HCT116 (cell line): Measurements from ENCODE around the gene AQP1. TPM values are rescaled to one million over a fixed set of nuclear protein-coding genes. Genes with fewer than 3 reads are reported as not detected.

Source experiments
- ATAC-seq: fragments of 200-7000 bp; cut with Tn5 transposase; 2 replicates; pipeline ENCODE4 v1.9.1; 2020; ENCODE audit warnings: mild to moderate bottlenecking, moderate library complexity
- BruUV-seq: library from RNA; stranded (reverse); fragments of 400-500 nt; replicated peaks from 2 replicates; lab custom pipeline; 2021; lab: Mats Ljungman, UMichigan
- CTCF ChIA-PET: fragments of 300-600 bp; sonication (Branson Sonifier 250); formaldehyde crosslinking; loops from one replicate; lab custom pipeline; 2021; ENCODE audit warnings: antibody characterized with exemption; lab: Charles Lee
- POLR2A ChIA-PET: fragments of 300-600, 350-600 bp; sonication (Branson Sonifier 250); formaldehyde crosslinking; loops from one replicate; lab custom pipeline; 2021; ENCODE audit warnings: antibody characterized with exemption; lab: Charles Lee
- RAD21 ChIA-PET, 2 experiments: fragments of 300-600 bp; sonication (Branson Sonifier 250); formaldehyde crosslinking; loops; one replicate each; lab custom pipeline; 2023; ENCODE audit warnings: low total read pairs in 2 of 2; ENCODE audit not compliant: uncharacterized antibody in 2 of 2, unreplicated experiment in 2 of 2, low non-redundant PET in 1 of 2; lab: Charles Lee
- DNase-seq: peaks from one replicate; pipeline ENCODE4 v3.0.0-alpha.2; 2010; ENCODE audit warnings: low read depth, low spot score
- H2AFZ ChIP-seq: fragments of 200-600 bp; shearing (Covaris generic), sonication (generic); 2 replicates; pipeline ENCODE4 v1.6.1; 2017; ENCODE audit warnings: low read depth, mixed run types, mixed read lengths, antibody characterized with exemption, low read length; ENCODE audit not compliant: poor library complexity, severe bottlenecking
- H3K27ac ChIP-seq: 2 replicates; pipeline ENCODE4 v1.5.1; 2012; ENCODE audit warnings: low read depth, low read length
- H3K27me3 ChIP-seq: fragments of 200-600 bp; sonication (generic); 2 replicates; pipeline ENCODE4 v1.6.1; 2016; ENCODE audit warnings: mixed run types, low read length, mixed read lengths; ENCODE audit not compliant: insufficient read depth
- H3K36me3 ChIP-seq, 2 experiments: fragments of 200-500 bp in 1 of 2; fragments of 200-600 bp in 1 of 2; sonication (Bioruptor generic) in 1 of 2; sonication (generic) in 1 of 2; 2 replicates each; pipeline versions ENCODE4 v1.5.1 to v1.6.1; 2014 to 2016; ENCODE audit warnings: low read length in 2 of 2, inconsistent platforms in 1 of 2, mixed read lengths in 1 of 2, mixed run types in 1 of 2; ENCODE audit not compliant: insufficient read depth in 2 of 2, control insufficient read depth in 1 of 2
- H3K4me1 ChIP-seq, 2 experiments: fragments of 200-600 bp in 1 of 2; sonication (generic) in 1 of 2; 2 replicates each; pipeline versions ENCODE4 v1.5.1 to v1.6.1; 2012 to 2017; ENCODE audit warnings: low read length in 2 of 2, inconsistent platforms in 1 of 2, mild to moderate bottlenecking in 1 of 2, mixed read lengths in 1 of 2, mixed run types in 1 of 2, moderate library complexity in 1 of 2; ENCODE audit not compliant: insufficient read depth in 2 of 2, control insufficient read depth in 1 of 2
- H3K4me2 ChIP-seq: fragments of 200-600 bp; sonication (generic); 2 replicates; pipeline ENCODE4 v1.6.1; 2017; ENCODE audit warnings: mixed run types, low read length, mixed read lengths
- H3K4me3 ChIP-seq, 2 experiments: fragments of 200-600 bp in 1 of 2; sonication (generic) in 1 of 2; replicated peaks in 1 of 2; 2 replicates each; pipeline ENCODE4 v1.5.1; 2011 to 2016; ENCODE audit warnings: low read length in 2 of 2, control low read depth in 1 of 2, low read depth in 1 of 2, mild to moderate bottlenecking in 1 of 2, mixed read lengths in 1 of 2, mixed run types in 1 of 2
- H3K79me2 ChIP-seq: fragments of 200-600 bp; sonication (generic); 2 replicates; pipeline ENCODE4 v1.6.1; 2017; ENCODE audit warnings: mild to moderate bottlenecking, mixed run types, low read length, moderate library complexity, mixed read lengths; ENCODE audit not compliant: insufficient read depth
- H3K9ac ChIP-seq: fragments of 200-600 bp; sonication (generic); 2 replicates; pipeline ENCODE4 v1.6.1; 2016; ENCODE audit warnings: low read length, mixed read lengths
- H3K9me2 ChIP-seq: fragments of 200-600 bp; sonication (generic), shearing (Covaris generic); 2 replicates; pipeline ENCODE4 v1.6.1; 2017; ENCODE audit warnings: mixed run types, mild to moderate bottlenecking, moderate library complexity; ENCODE audit not compliant: insufficient read depth
- H3K9me3 ChIP-seq, 2 experiments: fragments of 200-500 bp in 1 of 2; fragments of 200-600 bp in 1 of 2; sonication (Bioruptor generic) in 1 of 2; sonication (generic) in 1 of 2; 2 replicates each; pipeline ENCODE4 v1.6.1; 2014 to 2017; ENCODE audit warnings: low read length in 2 of 2, mixed read lengths in 2 of 2, inconsistent platforms in 1 of 2, low read depth in 1 of 2, mild to moderate bottlenecking in 1 of 2, mixed run types in 1 of 2, moderate library complexity in 1 of 2; ENCODE audit not compliant: control insufficient read depth in 1 of 2, insufficient read depth in 1 of 2
- H4K20me1 ChIP-seq: fragments of 200-600 bp; sonication (generic), shearing (Covaris generic); 2 replicates; pipeline ENCODE4 v1.6.1; 2017; ENCODE audit warnings: mixed run types, mild to moderate bottlenecking, moderate library complexity; ENCODE audit not compliant: insufficient read depth
- ATF3 ChIP-seq: IDR thresholded peaks from 2 replicates; pipeline ENCODE4 v1.6.1; 2012
- CBX3 ChIP-seq: IDR thresholded peaks from 2 replicates; pipeline ENCODE4 v1.6.1; 2012; ENCODE audit warnings: low read depth
- CEBPB ChIP-seq: IDR thresholded peaks from 2 replicates; pipeline ENCODE4 v1.6.1; 2012; ENCODE audit warnings: low read depth
- CTCF ChIP-seq, 3 experiments: fragments of 200-600 bp in 1 of 3; sonication (generic) in 1 of 3; IDR thresholded peaks in 2 of 3; conservative IDR thresholded peaks in 1 of 3; 2 replicates each; pipeline ENCODE4 v1.5.1; 2012 to 2017; ENCODE audit warnings: low read depth in 2 of 3, low read length in 2 of 3, antibody characterized with exemption in 1 of 3, borderline replicate concordance in 1 of 3, control low read depth in 1 of 3, mild to moderate bottlenecking in 1 of 3, mixed read lengths in 1 of 3, mixed run types in 1 of 3, moderate library complexity in 1 of 3; ENCODE audit not compliant: insufficient read depth in 1 of 3
- ELF1 ChIP-seq: IDR thresholded peaks from 2 replicates; pipeline ENCODE4 v1.6.1; 2012; ENCODE audit warnings: low read depth, borderline replicate concordance
- EZH2 ChIP-seq: fragments of 200-600 bp; sonication (generic); IDR thresholded peaks from 2 replicates; pipeline ENCODE4 v1.6.1; 2017; ENCODE audit warnings: antibody characterized with exemption, mixed run types
- JUND ChIP-seq: IDR thresholded peaks from 2 replicates; pipeline ENCODE4 v1.6.1; 2012
- MAX ChIP-seq: IDR thresholded peaks from 2 replicates; pipeline ENCODE4 v1.6.1; 2012
- POLR2AphosphoS5 ChIP-seq: IDR thresholded peaks from 2 replicates; pipeline ENCODE4 v1.6.1; 2011; ENCODE audit warnings: mild to moderate bottlenecking, low read depth, low read length, moderate library complexity
- RAD21 ChIP-seq: IDR thresholded peaks from 2 replicates; pipeline ENCODE4 v1.6.1; 2012; ENCODE audit warnings: low read depth, mild to moderate bottlenecking
- REST ChIP-seq: IDR thresholded peaks from 2 replicates; pipeline ENCODE4 v1.6.1; 2012; ENCODE audit warnings: low read depth
- SIN3A ChIP-seq: IDR thresholded peaks from 2 replicates; pipeline ENCODE4 v1.6.1; 2012; ENCODE audit warnings: low read depth
- SP1 ChIP-seq: IDR thresholded peaks from 2 replicates; pipeline ENCODE4 v1.6.1; 2012; ENCODE audit warnings: low read depth
- SRF ChIP-seq: IDR thresholded peaks from 2 replicates; pipeline ENCODE4 v1.6.1; 2012; ENCODE audit warnings: low read depth
- ZFX ChIP-seq: fragments of 450-650 bp; IDR thresholded peaks from 2 replicates; pipeline ENCODE4 v1.6.1; 2017
- intact Hi-C: fragments of 100-400 bp; cut with micrococcal nuclease; formaldehyde crosslinking; loops from 2 replicates; pipeline ENCODE4 v1.10.0; 2022
- total RNA-seq: library from RNA; stranded (reverse); gene quantifications from one replicate; pipeline ENCODE4 v1.2.1, GENCODE V29; 2021; ENCODE audit not compliant: unreplicated experiment

Gene AQP1
- total RNA-seq, 1 experiment from 2014 or later = 2.0 TPM

- ChIA-PET POLR2A (no interaction called here), RAD21 (no interaction called here)
- Histone ChIP-seq H3K4me1 (no peaks in the 10 kb centered on the region), H4K20me1 (no peaks in the 10 kb centered on the region), H3K27ac (no peak overlapping the region), H2AFZ (no peak overlapping the region), H3K9me3 (no peaks in the 10 kb centered on the region), H3K27me3 (no peaks in the 10 kb centered on the region), H3K9ac (no peak overlapping the region), H3K36me3 (no peaks in the 10 kb centered on the region)
- intact Hi-C loops = no loop called here
- TF ChIP-seq REST (no peak), EZH2 (no peak), JUND (no peak), ELF1 (no peak), CBX3 (no peak), POLR2AphosphoS5 (no peak), SIN3A (no peak), ATF3 (no peak), CTCF (IDR thresholded peaks at IDR 0.05 in 2 of 3, conservative IDR thresholded peaks at IDR 0.05 in 1 of 3; ENCODE audit: borderline replicate concordance in 1 of 3, insufficient read depth in 1 of 3, low read depth in 2 of 3, low read length in 2 of 3) (no peak), RAD21 (no peak), MAX (no peak), SRF (no peak), CEBPB (no peak), ZFX (no peak), SP1 (no peak)
- TF ChIP-seq, all 23 proteins: peak for 0
- CTCF ChIA-PET = no interaction called here
- H3K4me3 ChIP-seq = no peak overlapping the region
- ATAC-seq (no peak), DNase-seq (no peak)
- BruUV-seq = no TSS peak
- no peak overlapping the region for H3K4me2 ChIP-seq
- H3K9me2 ChIP-seq = no peaks in the 10 kb centered on the region
- H3K79me2 ChIP-seq = no peaks in the 10 kb centered on the region
Measured at GRCh38 chr7:30880125-30880720, 31.4 kb upstream of the AQP1 start.
